Left colon (tissue), 2 donors: ENCODE measurements around the gene CELF1. TPM values are rescaled to one million over a fixed set of nuclear protein-coding genes. Genes with fewer than 3 reads are reported as not detected.
"Not testable (repeated sequence)": the region's sequence is repeated elsewhere in the genome, so short reads cannot be mapped to it uniquely, and the experiment has no call there.

Experiments
- ATAC-seq: fragments of 200-7000 bp; cut with Tn5 transposase; one replicate; pipeline ENCODE4 v1.9.1; 2020; ENCODE audit warnings: mild to moderate bottlenecking, moderate library complexity
- DNase-seq, 2 donors: peaks; one replicate each; pipeline ENCODE4 v3.0.0-alpha.2; 2020
- intact Hi-C, 2 donors: fragments of 100-400 bp; cut with DNase I in 1 of 2; cut with micrococcal nuclease in 1 of 2; formaldehyde crosslinking; loops; one replicate each; pipeline versions ENCODE4 v1.11.2 to v1.14.0; 2022; cut with DNase I, micrococcal nuclease
- total RNA-seq, 2 donors: library from RNA; stranded (reverse); fragmentation: NEBNext Ultra II Directional; extraction: Animal tissue kit (Norgen Biotek cat#: 25700); gene quantifications; one replicate each; pipeline ENCODE4 v1.2.1, GENCODE V29; 2021
- donor health status: DM: no; HTN: no; CAD: no.
- donor health status: DM: yes; HTN: yes; CAD: no.

CELF1 gene
- total RNA-seq, 2 donors from 2014 or later, result 70.6 to 93.1 TPM

- no peak for DNase-seq
- intact Hi-C loops, result no loop called here
- peak; percentile 13 for ATAC-seq
Observed at GRCh38 chr11:47551086-47551485, 1.8 kb downstream of the CELF1 start.

- DNase-seq (no peak), ATAC-seq (no peak)
- intact Hi-C loops, result no loop called here
Observed at GRCh38 chr11:47550288-47551047, 2.5 kb downstream of the CELF1 start.

- DNase-seq, intact Hi-C loops, ATAC-seq: not testable (repeated sequence)
Observed at GRCh38 chr11:47546274-47546673, 6.7 kb downstream of the CELF1 start.

- DNase-seq (no peak), ATAC-seq (no peak)
- intact Hi-C loops, result no loop called here
Observed at GRCh38 chr11:47545298-47545697, 7.6 kb downstream of the CELF1 start.

- ATAC-seq (no peak), DNase-seq (no peak)
- intact Hi-C loops, result no loop called here
Observed at GRCh38 chr11:47541070-47541469, 11.9 kb downstream of the CELF1 start.

- ATAC-seq (peak; percentile 69), DNase-seq (no peak)
- intact Hi-C loops, result no loop called here
Observed at GRCh38 chr11:47539681-47540039, 13.3 kb downstream of the CELF1 start.

DNA sequence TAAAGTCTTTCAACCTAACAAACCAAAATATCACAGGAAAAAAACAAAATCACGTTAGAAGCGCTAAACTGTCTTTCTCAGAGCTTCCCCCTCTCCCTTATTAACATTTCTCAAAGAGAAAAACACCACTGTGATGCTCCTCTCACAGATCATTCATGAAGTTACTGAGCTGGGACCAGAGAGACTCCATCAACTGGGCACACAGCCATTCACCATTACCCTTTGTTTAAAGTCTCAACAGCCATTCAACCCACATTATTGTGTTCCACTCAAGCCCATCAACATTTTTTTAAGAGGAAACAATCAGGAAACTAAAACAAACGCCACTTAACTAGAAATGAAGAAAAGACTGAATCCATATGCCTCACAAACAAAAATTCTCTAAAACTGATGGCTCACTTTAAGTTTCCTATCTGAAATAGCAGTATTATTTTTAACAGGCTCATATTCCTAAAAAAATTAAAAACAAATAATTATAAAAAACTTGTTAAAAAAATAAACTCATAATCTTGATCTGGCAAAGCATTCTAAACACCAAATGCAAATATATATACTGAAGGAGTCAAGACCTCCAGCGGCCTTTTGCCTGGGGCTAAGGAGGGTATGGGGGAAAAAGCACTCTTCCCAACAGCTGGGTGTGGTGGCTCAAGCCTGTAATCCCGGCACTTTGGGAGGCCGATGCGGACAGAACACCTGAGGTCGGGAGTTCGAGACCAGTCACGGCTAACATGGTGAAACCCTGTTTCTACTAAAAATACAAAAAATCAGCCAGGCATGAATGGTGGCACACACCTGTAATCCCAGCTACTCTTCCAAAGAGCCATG, 14.0 kb downstream of the CELF1 start:
- intact Hi-C loops, result no loop called here
- ATAC-seq, result no peak
- no peak for DNase-seq

GRCh38 chr11:47536915-47537314, 16.0 kb downstream of the CELF1 start:
- intact Hi-C loops, result no loop called here
- DNase-seq (no peak), ATAC-seq (no peak)

DNA sequence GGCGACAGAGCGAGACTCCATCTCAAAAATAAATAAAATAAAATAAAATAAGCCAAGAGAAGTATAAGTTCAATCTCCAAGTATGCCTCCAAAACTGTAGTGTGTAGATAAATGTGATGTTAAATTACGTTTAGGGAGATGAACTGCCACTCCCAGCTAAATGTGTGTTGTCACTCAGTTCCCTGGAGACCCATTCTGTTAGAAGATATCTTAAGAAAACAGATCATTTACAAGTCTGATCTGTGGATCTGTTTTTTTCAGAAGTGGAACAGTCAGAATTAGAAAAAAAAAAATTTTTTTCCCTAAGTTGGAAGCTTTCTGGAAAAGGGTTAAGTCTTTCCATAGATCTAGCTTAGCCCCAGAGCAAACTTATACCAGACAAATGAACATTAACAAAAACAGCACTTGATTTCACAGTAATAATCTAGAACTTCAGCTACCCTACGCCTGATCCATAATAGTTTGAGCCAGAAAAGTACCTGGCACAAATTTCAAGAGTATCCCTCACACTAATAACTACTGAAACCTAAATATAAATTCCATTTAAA, 18.2 kb downstream of the CELF1 start:
- DNase-seq (no peak), ATAC-seq (no peak)
- intact Hi-C loops, result no loop called here

- intact Hi-C loops, result no loop called here
- DNase-seq (no peak), ATAC-seq (no peak)
Observed at GRCh38 chr11:47533690-47534151, 19.2 kb downstream of the CELF1 start.

DNA sequence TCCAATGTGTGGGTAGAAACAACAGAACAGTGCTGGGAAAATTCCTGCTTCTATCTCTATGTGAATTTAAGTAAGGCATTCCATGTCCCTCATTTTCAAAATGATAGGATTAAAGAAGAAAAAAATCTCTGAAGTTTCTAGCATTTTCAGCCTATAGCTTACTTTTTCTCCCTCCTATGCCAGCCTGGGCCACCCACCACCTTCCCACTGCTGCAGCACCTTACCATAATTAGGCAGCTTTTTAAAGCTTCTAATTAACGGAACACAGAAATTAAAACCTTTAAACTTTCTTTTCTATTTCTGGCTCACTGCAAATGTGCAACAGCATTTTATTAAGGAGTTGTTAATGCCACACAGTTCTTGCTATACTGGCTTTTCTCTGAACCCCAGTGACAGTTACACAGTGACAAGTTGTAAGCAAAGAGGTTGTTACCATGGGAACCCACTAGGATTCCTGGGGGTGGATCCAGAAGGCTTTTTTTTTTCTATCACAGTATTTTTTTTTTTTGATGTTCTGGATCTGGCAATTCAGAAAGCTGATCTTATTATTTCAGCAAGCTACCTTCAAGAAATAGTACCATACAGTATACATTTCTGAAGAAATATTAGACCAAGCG, 20.2 kb downstream of the CELF1 start:
- no peak for DNase-seq
- ATAC-seq, result no peak

DNA sequence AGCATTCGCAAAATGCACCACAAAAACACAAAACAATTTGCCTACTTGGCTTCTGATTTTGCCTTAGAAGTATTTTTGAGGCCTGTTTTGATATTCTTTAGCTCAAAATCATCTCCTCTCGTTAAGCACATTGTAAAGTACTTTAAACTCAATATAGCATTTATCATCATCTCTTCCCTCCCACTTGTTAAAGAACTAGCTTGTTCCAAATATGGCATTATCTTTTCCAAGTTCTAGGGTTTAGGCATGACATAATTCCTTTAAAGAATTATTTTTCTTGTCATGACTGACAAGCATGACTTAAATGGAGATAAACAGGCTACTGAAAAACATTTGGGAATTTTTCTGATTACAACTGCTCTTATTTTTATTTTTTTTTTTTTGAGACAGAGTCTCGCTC, 21.3 kb downstream of the CELF1 start:
- DNase-seq (no peak), ATAC-seq (no peak)
- intact Hi-C loops, result no loop called here

More for the DNA sequence above, 20.2 kb downstream of the CELF1 start:
- intact Hi-C loops, result no loop called here

- intact Hi-C loops, DNase-seq, ATAC-seq: not testable (repeated sequence)
Observed at GRCh38 chr11:47530721-47531120, 22.2 kb downstream of the CELF1 start.

DNA sequence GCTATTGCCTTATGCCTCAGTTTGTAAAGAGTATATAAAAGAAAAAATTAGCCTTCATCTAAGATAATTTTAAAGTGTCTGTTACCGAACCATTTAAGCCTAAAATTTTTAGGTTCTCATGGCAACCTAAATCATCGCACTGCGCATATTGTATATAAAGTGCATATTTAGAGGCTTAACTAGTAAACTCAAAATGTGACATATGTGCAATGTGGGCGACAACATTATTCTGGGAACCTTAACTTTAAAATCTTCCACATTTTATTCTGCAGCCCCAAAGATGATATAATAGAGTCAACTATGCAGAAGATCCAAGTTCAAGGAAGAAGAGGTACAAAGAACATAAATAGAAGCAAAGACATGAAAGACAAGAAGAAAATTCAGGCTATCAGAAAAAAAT, 23.0 kb downstream of the CELF1 start:
- no peak for DNase-seq
- intact Hi-C loops, result no loop called here

DNA sequence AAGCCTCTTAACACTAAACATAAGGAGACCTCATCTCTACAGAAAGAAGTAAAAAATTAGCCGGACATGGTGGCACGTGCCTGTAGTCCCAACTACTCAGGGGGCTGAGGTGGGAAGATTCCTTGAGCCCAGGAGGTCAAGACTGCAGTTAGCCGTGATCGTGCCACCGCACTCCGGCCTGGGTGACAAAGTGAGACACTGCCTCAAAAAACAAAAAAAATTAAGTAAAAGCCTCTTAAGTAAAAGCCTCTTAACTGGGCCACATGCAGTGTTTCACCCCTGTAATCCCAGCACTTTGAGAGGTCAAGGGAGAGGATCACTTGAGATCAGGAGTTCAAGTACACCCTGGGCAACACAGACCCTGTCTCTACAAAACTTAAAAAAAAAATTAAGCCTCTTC, 25.7 kb downstream of the CELF1 start:
- intact Hi-C loops, result no loop called here
- DNase-seq (no peak), ATAC-seq (no peak)

More for the DNA sequence above, 23.0 kb downstream of the CELF1 start:
- ATAC-seq, result no peak

- DNase-seq, ATAC-seq, intact Hi-C loops: not testable (repeated sequence)
Observed at GRCh38 chr11:47526032-47526431, 26.9 kb downstream of the CELF1 start.

GRCh38 chr11:47524291-47524874, 28.5 kb downstream of the CELF1 start:
- intact Hi-C loops, result no loop called here
- peak; percentile 16 for ATAC-seq
- peak in 1 of 2 donors; percentile 46 for DNase-seq

DNA sequence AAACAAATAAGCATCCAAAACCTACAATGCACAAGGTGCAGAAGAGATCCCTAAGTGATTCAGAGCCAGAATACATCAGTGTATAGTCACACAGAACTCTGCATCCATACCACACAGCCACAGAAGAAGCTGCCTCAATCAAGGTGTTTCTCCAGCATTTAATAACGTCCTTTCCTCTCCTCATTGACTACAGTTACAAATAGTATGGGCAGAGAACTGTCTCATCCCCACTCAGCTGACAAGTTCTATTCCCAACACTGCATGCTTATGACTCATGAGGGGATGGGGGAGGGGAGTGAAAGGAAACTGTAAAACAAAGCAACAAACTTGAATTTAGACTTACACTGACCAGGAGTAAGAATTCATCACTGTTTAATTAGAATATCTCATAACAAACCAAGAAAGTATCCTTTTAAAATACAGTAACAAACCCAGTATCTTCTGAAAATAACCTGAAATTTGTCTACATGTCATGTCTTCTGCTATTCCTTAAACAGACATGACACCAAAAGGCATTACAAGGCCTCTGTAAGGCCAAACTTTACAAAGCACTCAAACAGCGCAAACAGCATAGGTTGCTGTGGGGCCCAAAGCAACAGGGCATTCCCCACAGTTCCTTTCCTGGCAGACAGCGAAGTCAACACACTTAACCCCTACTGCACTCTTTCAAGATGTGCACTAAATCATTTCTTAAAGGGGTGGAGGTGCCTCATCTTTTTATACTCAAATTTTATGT, 29.3 kb downstream of the CELF1 start:
- intact Hi-C loops, result no loop called here
- DNase-seq (no peak), ATAC-seq (peak; percentile 64)
